DND-41 (cell line): Measurements from ENCODE around the gene MKX.

ENCODE experiments used
- ATAC-seq: fragments of 200-7000 bp; cut with Tn5 transposase; 3 replicates; pipeline ENCODE4 v1.9.1; 2021; ENCODE audit warnings: low read depth; ENCODE audit not compliant: insufficient read depth
- DNase-seq: peaks from one replicate; pipeline ENCODE4 v3.0.0-alpha.2; 2020
- H2AFZ ChIP-seq: 2 replicates; pipeline ENCODE4 v1.6.0; 2012; ENCODE audit warnings: low read depth, low read length
- H3K27ac ChIP-seq: 2 replicates; pipeline ENCODE4 v1.5.1; 2012; ENCODE audit warnings: low read length, inconsistent platforms
- H3K27me3 ChIP-seq: fragments of 200-600 bp; sonication (generic); 2 replicates; pipeline ENCODE4 v1.6.0; 2012; ENCODE audit warnings: low read length, mild to moderate bottlenecking, inconsistent platforms; ENCODE audit not compliant: insufficient read depth, poor library complexity
- H3K36me3 ChIP-seq: 2 replicates; pipeline ENCODE4 v1.5.1; 2012; ENCODE audit warnings: low read length, inconsistent platforms; ENCODE audit not compliant: insufficient read depth
- H3K4me1 ChIP-seq: 2 replicates; pipeline ENCODE4 v1.5.1; 2012; ENCODE audit warnings: mild to moderate bottlenecking, low read length; ENCODE audit not compliant: insufficient read depth
- H3K4me2 ChIP-seq: 2 replicates; pipeline ENCODE4 v1.6.0; 2012; ENCODE audit warnings: mild to moderate bottlenecking, moderate library complexity, low read length, inconsistent platforms; ENCODE audit not compliant: insufficient read depth
- H3K4me3 ChIP-seq, 2 experiments: fragments of 200-600 bp in 1 of 2; shearing (Covaris generic) in 1 of 2; 2 replicates each; pipeline ENCODE4 v1.5.1; 2012 to 2016; ENCODE audit warnings: inconsistent platforms in 2 of 2, low read length in 2 of 2, mild to moderate bottlenecking in 2 of 2, low read depth in 1 of 2, moderate library complexity in 1 of 2
- H3K79me2 ChIP-seq: 2 replicates; pipeline ENCODE4 v1.6.0; 2012; ENCODE audit warnings: low read length, inconsistent platforms; ENCODE audit not compliant: insufficient read depth
- H3K9ac ChIP-seq: 2 replicates; pipeline ENCODE4 v1.6.0; 2012; ENCODE audit warnings: low read depth, mild to moderate bottlenecking, inconsistent platforms, low read length, moderate library complexity
- H3K9me3 ChIP-seq: 2 replicates; pipeline ENCODE4 v1.5.1; 2012; ENCODE audit warnings: low read length, moderate library complexity, mild to moderate bottlenecking, inconsistent platforms; ENCODE audit not compliant: insufficient read depth, severe bottlenecking
- H4K20me1 ChIP-seq: 2 replicates; pipeline ENCODE4 v1.6.0; 2012; ENCODE audit warnings: low read length; ENCODE audit not compliant: insufficient read depth
- CTCF ChIP-seq: IDR thresholded peaks from 2 replicates; pipeline ENCODE4 v1.5.1; 2012; ENCODE audit warnings: borderline replicate concordance, low read length, moderate library complexity, mild to moderate bottlenecking; ENCODE audit not compliant: poor library complexity, severe bottlenecking; ENCODE audit errors: extremely low read depth
- EZH2 ChIP-seq: IDR thresholded peaks from 3 replicates; pipeline ENCODE4 v1.6.1; 2012; ENCODE audit warnings: borderline replicate concordance, low read depth, mild to moderate bottlenecking, moderate library complexity, low read length, inconsistent platforms; ENCODE audit not compliant: severe bottlenecking

Gene MKX

GRCh38 chr10:27673065-27673464 lies 72.6 kb downstream of the MKX start:
- no peak for TF ChIP-seq CTCF
- no peak for TF ChIP-seq EZH2
- H3K79me2 ChIP-seq: no peaks in the 10 kb centered on the region
- no peak for ATAC-seq

GRCh38 chr10:27671821-27672220 lies 73.8 kb downstream of the MKX start:
- ATAC-seq: no peak
- Histone ChIP-seq H3K9ac (no peak overlapping the region), H3K4me2 (no peak overlapping the region), H3K27ac (no peak overlapping the region), H3K36me3 (no peaks in the 10 kb centered on the region), H3K79me2 (no peaks in the 10 kb centered on the region), H2AFZ (no peak overlapping the region), H3K4me1 (no peaks in the 10 kb centered on the region), H3K9me3 (no peaks in the 10 kb centered on the region), H3K27me3 (no peaks in the 10 kb centered on the region), H3K4me3 (no peak overlapping the region), H4K20me1 (no peaks in the 10 kb centered on the region)
- no peak for TF ChIP-seq EZH2
- no peak for TF ChIP-seq CTCF
- no peak for DNase-seq

More at GRCh38 chr10:27673065-27673464, 72.6 kb downstream of the MKX start:
- Histone ChIP-seq H4K20me1 (no peaks in the 10 kb centered on the region), H3K27ac (no peak overlapping the region), H3K36me3 (no peaks in the 10 kb centered on the region), H2AFZ (no peak overlapping the region), H3K9me3 (no peaks in the 10 kb centered on the region), H3K4me2 (no peak overlapping the region), H3K27me3 (peaks cover 3% of the 10 kb centered on the region), H3K4me1 (no peaks in the 10 kb centered on the region), H3K9ac (no peak overlapping the region), H3K4me3 (no peak overlapping the region)
- no peak for DNase-seq

- H3K4me2 ChIP-seq: no peak overlapping the region
- H3K4me3 ChIP-seq: no peak overlapping the region
- H3K27ac ChIP-seq: no peak overlapping the region
- H3K27me3 ChIP-seq: peaks cover 8% of the 10 kb centered on the region
- no peak for ATAC-seq
- no peaks in the 10 kb centered on the region for H3K36me3 ChIP-seq
- no peaks in the 10 kb centered on the region for H3K9me3 ChIP-seq
- no peaks in the 10 kb centered on the region for H4K20me1 ChIP-seq
- no peak overlapping the region for H3K9ac ChIP-seq
- no peak for TF ChIP-seq EZH2
- TF ChIP-seq CTCF: no peak
- no peak for DNase-seq
- no peaks in the 10 kb centered on the region for H3K4me1 ChIP-seq
- H3K79me2 ChIP-seq: no peaks in the 10 kb centered on the region
- H2AFZ ChIP-seq: no peak overlapping the region
Observed at GRCh38 chr10:27664461-27664860, 81.2 kb downstream of the MKX start.

GRCh38 chr10:27663621-27664020 lies 82.0 kb downstream of the MKX start:
- H3K9me3 ChIP-seq: no peaks in the 10 kb centered on the region
- H3K27me3 ChIP-seq: peaks cover 8% of the 10 kb centered on the region
- H3K79me2 ChIP-seq: no peaks in the 10 kb centered on the region
- no peak overlapping the region for H3K9ac ChIP-seq
- no peak overlapping the region for H3K27ac ChIP-seq
- H3K4me1 ChIP-seq: no peaks in the 10 kb centered on the region
- no peak for DNase-seq
- no peak for TF ChIP-seq CTCF
- no peak for TF ChIP-seq EZH2
- no peaks in the 10 kb centered on the region for H4K20me1 ChIP-seq
- H3K4me2 ChIP-seq: no peak overlapping the region
- H3K4me3 ChIP-seq: no peak overlapping the region
- no peak overlapping the region for H2AFZ ChIP-seq
- no peak for ATAC-seq
- no peaks in the 10 kb centered on the region for H3K36me3 ChIP-seq
